PC-3 (cell line): ENCODE measurements around the gene TCAF2.
"Not testable (repeated sequence)": the region's sequence is repeated elsewhere in the genome, so short reads cannot be mapped to it uniquely, and the experiment has no call there.

Experiments used
- EZH2 ChIP-seq: fragments of 300-600 bp; sonication (generic); IDR thresholded peaks from one replicate; pipeline ENCODE4 v1.6.1; 2017; ENCODE audit warnings: antibody characterized with exemption, mild to moderate bottlenecking, low read length; ENCODE audit not compliant: unreplicated experiment
- EZH2phosphoT487 ChIP-seq: fragments of 300-600 bp; sonication (generic); IDR thresholded peaks from 2 replicates; pipeline ENCODE4 v1.6.1; 2018; ENCODE audit warnings: mild to moderate bottlenecking, antibody characterized with exemption, low read length, borderline replicate concordance
- TF ChIP-seq, protein P1 (sequence below): fragments of 300-600 bp; sonication (generic); conservative IDR thresholded peaks from 2 replicates; pipeline ENCODE4 v1.5.1; 2017; ENCODE audit warnings: antibody characterized with exemption, low read depth, mild to moderate bottlenecking, low read length

DNA sequence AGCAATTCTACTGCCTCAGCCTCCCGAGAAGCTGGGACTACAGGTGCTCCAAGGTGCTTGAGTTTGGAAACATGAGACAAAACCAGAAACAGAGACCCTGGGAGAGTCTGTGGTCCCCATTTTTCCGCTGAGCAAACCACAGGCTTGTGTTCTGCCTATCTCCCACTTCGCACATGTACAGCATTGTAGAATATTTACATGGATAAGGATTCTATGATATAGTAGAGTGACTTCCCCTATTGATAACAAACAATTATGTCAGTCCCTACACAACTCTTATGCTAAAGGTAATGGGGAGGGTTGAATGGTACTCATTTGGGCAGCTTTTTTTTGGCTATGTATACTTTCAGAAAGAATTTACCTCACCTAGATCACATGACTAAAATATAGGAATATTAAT lies 29.1 kb downstream of the TCAF2 start:
- not testable (repeated sequence) for TF ChIP-seq EZH2phosphoT487, EZH2
- TF ChIP-seq, protein P1, sequence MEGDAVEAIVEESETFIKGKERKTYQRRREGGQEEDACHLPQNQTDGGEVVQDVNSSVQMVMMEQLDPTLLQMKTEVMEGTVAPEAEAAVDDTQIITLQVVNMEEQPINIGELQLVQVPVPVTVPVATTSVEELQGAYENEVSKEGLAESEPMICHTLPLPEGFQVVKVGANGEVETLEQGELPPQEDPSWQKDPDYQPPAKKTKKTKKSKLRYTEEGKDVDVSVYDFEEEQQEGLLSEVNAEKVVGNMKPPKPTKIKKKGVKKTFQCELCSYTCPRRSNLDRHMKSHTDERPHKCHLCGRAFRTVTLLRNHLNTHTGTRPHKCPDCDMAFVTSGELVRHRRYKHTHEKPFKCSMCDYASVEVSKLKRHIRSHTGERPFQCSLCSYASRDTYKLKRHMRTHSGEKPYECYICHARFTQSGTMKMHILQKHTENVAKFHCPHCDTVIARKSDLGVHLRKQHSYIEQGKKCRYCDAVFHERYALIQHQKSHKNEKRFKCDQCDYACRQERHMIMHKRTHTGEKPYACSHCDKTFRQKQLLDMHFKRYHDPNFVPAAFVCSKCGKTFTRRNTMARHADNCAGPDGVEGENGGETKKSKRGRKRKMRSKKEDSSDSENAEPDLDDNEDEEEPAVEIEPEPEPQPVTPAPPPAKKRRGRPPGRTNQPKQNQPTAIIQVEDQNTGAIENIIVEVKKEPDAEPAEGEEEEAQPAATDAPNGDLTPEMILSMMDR, result not testable (repeated sequence)
